PC-3 (cell line): ENCODE results near the gene PAF1. TPM values are rescaled to one million over a fixed set of nuclear protein-coding genes. Genes with fewer than 3 reads are reported as not detected.

Experiments
- ATAC-seq: fragments of 200-7000 bp; cut with Tn5 transposase; 2 replicates; pipeline ENCODE4 v1.9.1; 2020; ENCODE audit warnings: mild to moderate bottlenecking, moderate library complexity
- BruUV-seq: library from RNA; stranded (reverse); fragments of 400-500 nt; replicated peaks from 2 replicates; lab custom pipeline; 2021; lab: Mats Ljungman, UMichigan
- CTCF ChIA-PET: fragments of 300-600 bp; sonication (Branson Sonifier 250); formaldehyde crosslinking; loops from one replicate; lab custom pipeline; 2022; ENCODE audit warnings: antibody characterized with exemption; lab: Charles Lee
- POLR2A ChIA-PET: fragments of 300-600 bp; sonication (Branson Sonifier 250); formaldehyde crosslinking; loops from one replicate; lab custom pipeline; 2022; ENCODE audit warnings: antibody characterized with exemption; ENCODE audit not compliant: unreplicated experiment; lab: Charles Lee
- DNase-seq: peaks from one replicate; pipeline ENCODE4 v3.0.0-alpha.2; 2015
- H2AFZ ChIP-seq: fragments of 300-600 bp; sonication (generic); 2 replicates; pipeline ENCODE4 v1.6.0; 2016; ENCODE audit warnings: antibody characterized with exemption, low read length
- H3F3A ChIP-seq: fragments of 300-600 bp; sonication (generic); one replicate; pipeline ENCODE4 v1.6.0; 2017; ENCODE audit warnings: antibody characterized with exemption, low read length, control low read depth, mild to moderate bottlenecking; ENCODE audit not compliant: unreplicated experiment
- H3K27ac ChIP-seq: fragments of 300-600 bp; sonication (generic); 2 replicates; pipeline ENCODE4 v1.5.1; 2016; ENCODE audit warnings: mild to moderate bottlenecking, low read length
- H3K27me3 ChIP-seq: fragments of 300-600 bp; sonication (generic); 2 replicates; pipeline ENCODE4 v1.6.1; 2016; ENCODE audit warnings: low read length, mixed read lengths
- H3K36me3 ChIP-seq: fragments of 300-600 bp; sonication (generic); 2 replicates; pipeline ENCODE4 v1.6.1; 2016; ENCODE audit warnings: low read depth, mixed run types, low read length, mixed read lengths
- H3K4me1 ChIP-seq: fragments of 300-600 bp; sonication (generic); 2 replicates; pipeline ENCODE4 v1.5.1; 2016; ENCODE audit warnings: low read length; ENCODE audit not compliant: insufficient read depth
- H3K4me2 ChIP-seq: fragments of 300-600 bp; sonication (generic); 2 replicates; pipeline ENCODE4 v1.6.0; 2016; ENCODE audit warnings: low read length
- H3K4me3 ChIP-seq: fragments of 300-600 bp; sonication (generic); 2 replicates; pipeline ENCODE4 v1.5.1; 2016; ENCODE audit warnings: mild to moderate bottlenecking, low read length, mixed read lengths
- H3K79me2 ChIP-seq: fragments of 300-600 bp; sonication (generic); 2 replicates; pipeline ENCODE4 v1.6.1; 2017; ENCODE audit warnings: low read length, mixed read lengths
- H3K9ac ChIP-seq: fragments of 300-600 bp; sonication (generic); 2 replicates; pipeline ENCODE4 v1.6.0; 2016; ENCODE audit warnings: mild to moderate bottlenecking, low read length
- H3K9me2 ChIP-seq: fragments of 300-600 bp; sonication (generic); replicated peaks from 2 replicates; pipeline ENCODE4 v1.6.1; 2016; ENCODE audit warnings: mixed run types, low read length, mixed read lengths
- H3K9me3 ChIP-seq: fragments of 300-600 bp; sonication (generic); 2 replicates; pipeline ENCODE4 v1.6.1; 2016; ENCODE audit warnings: low read length, mixed read lengths
- H4K20me1 ChIP-seq: fragments of 300-600 bp; sonication (generic); 2 replicates; pipeline ENCODE4 v1.6.1; 2016; ENCODE audit warnings: low read length, mixed read lengths
- EZH2 ChIP-seq: fragments of 300-600 bp; sonication (generic); IDR thresholded peaks from one replicate; pipeline ENCODE4 v1.6.1; 2017; ENCODE audit warnings: antibody characterized with exemption, mild to moderate bottlenecking, low read length; ENCODE audit not compliant: unreplicated experiment
- EZH2phosphoT487 ChIP-seq: fragments of 300-600 bp; sonication (generic); IDR thresholded peaks from 2 replicates; pipeline ENCODE4 v1.6.1; 2018; ENCODE audit warnings: mild to moderate bottlenecking, antibody characterized with exemption, low read length, borderline replicate concordance
- intact Hi-C: fragments of 100-400 bp; cut with micrococcal nuclease; formaldehyde crosslinking; loops from 2 replicates; pipeline ENCODE4 v1.9.0; 2023
- microRNA-seq: library from miRNA; unstranded; fragments of <30 nt; microRNA quantifications from one replicate; pipeline ENCODE4 v1.1.0, GENCODE V29; 2020; ENCODE audit not compliant: unreplicated experiment
- total RNA-seq: library from RNA; depleted of rRNA; stranded (reverse); fragments of >200 nt; gene quantifications from 2 replicates; pipeline ENCODE4 v1.2.3, GENCODE V29; 2014; rRNA removed
- TF ChIP-seq, protein P1 (sequence below): fragments of 300-600 bp; sonication (generic); conservative IDR thresholded peaks from 2 replicates; pipeline ENCODE4 v1.5.1; 2017; ENCODE audit warnings: antibody characterized with exemption, low read depth, mild to moderate bottlenecking, low read length

Gene PAF1
- total RNA-seq, 1 experiment from 2014 or later, result 50.7 TPM

DNA sequence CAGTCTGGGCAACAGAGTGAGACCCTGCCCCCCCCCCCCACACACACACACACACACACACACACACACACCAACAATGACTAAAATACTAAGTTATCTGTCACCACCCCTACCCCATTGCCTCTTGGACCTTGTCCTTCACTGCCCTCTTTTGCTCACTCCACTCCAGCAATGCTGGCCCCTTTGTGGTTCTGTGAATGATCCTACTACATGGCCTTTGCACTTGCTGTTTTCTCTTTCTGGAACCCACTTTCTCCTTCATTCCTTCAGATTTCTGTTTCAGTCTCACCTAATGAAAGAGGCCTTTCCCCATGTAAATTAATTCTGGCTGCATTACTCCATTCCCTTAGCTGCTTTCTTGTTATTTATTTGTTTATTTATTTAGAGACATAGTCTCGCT, 51.2 kb downstream of the PAF1 start:
- Histone ChIP-seq H3K27me3 (no peaks in the 10 kb centered on the region), H3K9ac (no peak overlapping the region), H3K79me2 (peaks cover 25% of the 10 kb centered on the region), H2AFZ (no peak overlapping the region), H3K4me1 (peaks cover 12% of the 10 kb centered on the region), H3K27ac (no peak overlapping the region), H3K9me3 (no peaks in the 10 kb centered on the region), H3K9me2 (no peaks in the 10 kb centered on the region), H3F3A (no peaks in the 10 kb centered on the region), H3K4me3 (no peak overlapping the region), H4K20me1 (no peaks in the 10 kb centered on the region), H3K4me2 (no peak overlapping the region), H3K36me3 (no peaks in the 10 kb centered on the region)
- BruUV-seq, result no TSS peak
- CTCF ChIA-PET, result no interaction called here
- ATAC-seq (no peak), DNase-seq (no peak)
- intact Hi-C loops, result no loop called here
- TF ChIP-seq EZH2phosphoT487 (no peak), EZH2 (no peak)
- TF ChIP-seq, protein P1, sequence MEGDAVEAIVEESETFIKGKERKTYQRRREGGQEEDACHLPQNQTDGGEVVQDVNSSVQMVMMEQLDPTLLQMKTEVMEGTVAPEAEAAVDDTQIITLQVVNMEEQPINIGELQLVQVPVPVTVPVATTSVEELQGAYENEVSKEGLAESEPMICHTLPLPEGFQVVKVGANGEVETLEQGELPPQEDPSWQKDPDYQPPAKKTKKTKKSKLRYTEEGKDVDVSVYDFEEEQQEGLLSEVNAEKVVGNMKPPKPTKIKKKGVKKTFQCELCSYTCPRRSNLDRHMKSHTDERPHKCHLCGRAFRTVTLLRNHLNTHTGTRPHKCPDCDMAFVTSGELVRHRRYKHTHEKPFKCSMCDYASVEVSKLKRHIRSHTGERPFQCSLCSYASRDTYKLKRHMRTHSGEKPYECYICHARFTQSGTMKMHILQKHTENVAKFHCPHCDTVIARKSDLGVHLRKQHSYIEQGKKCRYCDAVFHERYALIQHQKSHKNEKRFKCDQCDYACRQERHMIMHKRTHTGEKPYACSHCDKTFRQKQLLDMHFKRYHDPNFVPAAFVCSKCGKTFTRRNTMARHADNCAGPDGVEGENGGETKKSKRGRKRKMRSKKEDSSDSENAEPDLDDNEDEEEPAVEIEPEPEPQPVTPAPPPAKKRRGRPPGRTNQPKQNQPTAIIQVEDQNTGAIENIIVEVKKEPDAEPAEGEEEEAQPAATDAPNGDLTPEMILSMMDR, result no peak
- POLR2A ChIA-PET, result no interaction called here

DNA sequence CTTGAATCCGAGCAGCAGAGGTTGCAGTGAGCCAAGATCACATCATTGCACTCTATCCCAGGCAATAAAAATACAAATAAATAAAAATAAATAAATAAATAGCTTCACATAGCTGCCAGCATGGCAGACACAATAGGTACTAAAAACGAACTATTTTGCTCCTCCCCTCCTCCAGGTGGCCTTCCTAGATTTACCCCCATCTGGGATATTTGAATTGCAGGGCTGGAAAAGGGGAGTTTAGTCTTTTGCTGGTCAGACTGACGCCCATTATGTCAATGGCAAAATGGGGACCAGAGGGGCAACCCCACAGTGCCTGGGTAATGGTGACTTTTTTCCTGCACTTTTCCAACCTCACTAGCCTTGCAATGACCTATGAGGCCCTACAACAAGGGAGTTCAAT, 54.4 kb downstream of the PAF1 start:
- CTCF ChIA-PET, result no interaction called here
- H3K9me2 ChIP-seq, result no peaks in the 10 kb centered on the region
- H3K27me3 ChIP-seq, result no peaks in the 10 kb centered on the region
- H3K27ac ChIP-seq, result no peak overlapping the region
- no TSS peak for BruUV-seq
- no peaks in the 10 kb centered on the region for H3K36me3 ChIP-seq
- H3F3A ChIP-seq, result no peaks in the 10 kb centered on the region
- no peaks in the 10 kb centered on the region for H4K20me1 ChIP-seq
- 0 out of 2 replicates have a peak, but pooled peaks cover 4% of the 10 kb centered on the region for H3K4me1 ChIP-seq
- H3K9ac ChIP-seq, result no peak overlapping the region
- no peaks in the 10 kb centered on the region for H3K9me3 ChIP-seq
- intact Hi-C loops, result no loop called here
- no peak overlapping the region for H3K4me3 ChIP-seq
- H2AFZ ChIP-seq, result no peak overlapping the region
- POLR2A ChIA-PET, result no interaction called here
- TF ChIP-seq EZH2 (no peak), EZH2phosphoT487 (no peak)
- TF ChIP-seq, protein P1, result no peak
- H3K4me2 ChIP-seq, result no peak overlapping the region
- ATAC-seq (no peak), DNase-seq (no peak)
- H3K79me2 ChIP-seq, result peaks cover 4% of the 10 kb centered on the region; the same call in 1 of the 2 replicates

Small RNAs within 50 kb of the gene (microRNA-seq; reads per million reads assigned to microRNA genes)
- not detected for gene MIR4530

Other genes starting within 250 kb of the PAF1 start
- gene NCCRP1, start 194.1 kb downstream of the PAF1 start, total RNA-seq, result 2.2 and 6.2 TPM in 2 replicates
- not detected in 2 replicates for gene SYCN, start 186.8 kb downstream of the PAF1 start, total RNA-seq
- gene IFNL3, start 146.1 kb downstream of the PAF1 start, total RNA-seq, result not detected in 2 replicates
- gene IFNL4, start 142.2 kb downstream of the PAF1 start, total RNA-seq, result not detected in 2 replicates
- not detected in 2 replicates for gene IFNL2, start 122.7 kb downstream of the PAF1 start, total RNA-seq
- gene IFNL1, start 94.7 kb downstream of the PAF1 start, total RNA-seq, result not detected in 2 replicates
- 3.6 and 6.7 TPM in 2 replicates for gene LRFN1, start 70.2 kb downstream of the PAF1 start, total RNA-seq
- 0.36 TPM in 1 of 2 replicates, not detected in the other for gene GMFG, start 55.1 kb downstream of the PAF1 start, total RNA-seq
- gene SAMD4B, start 48.7 kb downstream of the PAF1 start, total RNA-seq, result 80.4 and 93.8 TPM in 2 replicates
- 17.0 and 30.1 TPM in 2 replicates for gene MED29, start 272 bp upstream of the PAF1 start, total RNA-seq
- 32.7 and 68.4 TPM in 2 replicates for gene ZFP36, start 15.7 kb upstream of the PAF1 start, total RNA-seq
- 8.3 and 10.6 TPM in 2 replicates for gene PLEKHG2, start 21.6 kb upstream of the PAF1 start, total RNA-seq
- 294 and 418 TPM in 2 replicates for gene RPS16, start 44.8 kb upstream of the PAF1 start, total RNA-seq
- 59.9 and 95.0 TPM in 2 replicates for gene SUPT5H, start 54.5 kb upstream of the PAF1 start, total RNA-seq
- gene TIMM50, start 89.7 kb upstream of the PAF1 start, total RNA-seq, result 97.2 and 123 TPM in 2 replicates
- gene DLL3, start 107.8 kb upstream of the PAF1 start, total RNA-seq, result 7.2 and 8.7 TPM in 2 replicates
- not detected in 2 replicates for gene SELENOV, start 124.0 kb upstream of the PAF1 start, total RNA-seq
- 2.1 and 3.5 TPM in 2 replicates for gene EID2B, start 141.7 kb upstream of the PAF1 start, total RNA-seq
- 11.3 and 22.9 TPM in 2 replicates for gene EID2, start 149.1 kb upstream of the PAF1 start, total RNA-seq
- not detected in 2 replicates for gene LGALS13, start 211.4 kb upstream of the PAF1 start, total RNA-seq